Tibial nerve (tissue), 4 donors: ENCODE results near the gene RGS8. TPM values are rescaled to one million over a fixed set of nuclear protein-coding genes. Genes with fewer than 3 reads are reported as not detected.

ENCODE experiments used
- DNase-seq, 2 donors: peaks; one replicate each; pipeline ENCODE4 v3.0.0-alpha.2; 2019; ENCODE audit warnings: low spot score in 2 of 2
- H3K27ac ChIP-seq, 4 donors: fragments of 200-600 bp; sonication (generic) in 3 of 4; one replicate each; pipeline ENCODE4 v1.5.1; 2017 to 2019; ENCODE audit warnings: mild to moderate bottlenecking in 1 of 4
- H3K27me3 ChIP-seq, 2 donors: fragments of 200-600 bp; sonication (generic) in 1 of 2; one replicate each; pipeline versions ENCODE4 v1.5.1 to v1.6.0; 2017 to 2019
- H3K36me3 ChIP-seq, 3 donors: fragments of 200-600 bp; sonication (generic); one replicate each; pipeline ENCODE4 v1.5.1; 2018 to 2019
- H3K4me1 ChIP-seq, 4 donors: fragments of 200-600 bp; sonication (generic) in 3 of 4; one replicate each; pipeline ENCODE4 v1.5.1; 2017 to 2019
- H3K4me3 ChIP-seq, 4 donors: fragments of 200-600 bp; sonication (generic) in 3 of 4; one replicate each; pipeline ENCODE4 v1.5.1; 2017 to 2019; ENCODE audit warnings: mild to moderate bottlenecking in 1 of 4, moderate library complexity in 1 of 4
- H3K9me3 ChIP-seq, 4 donors: fragments of 200-600 bp; sonication (generic) in 3 of 4; one replicate each; pipeline ENCODE4 v1.5.1; 2017 to 2019
- CTCF ChIP-seq, 5 experiments: fragments of 200-600 bp in 3 of 5; fragments of 450-650 bp in 2 of 5; sonication (generic) in 3 of 5; IDR thresholded peaks; one replicate each; pipeline ENCODE4 v1.5.1; 2016 to 2019; ENCODE audit warnings: antibody characterized with exemption in 5 of 5, mild to moderate bottlenecking in 3 of 5, moderate library complexity in 2 of 5
- EP300 ChIP-seq, 2 donors: sonication (generic); formaldehyde crosslinking; IDR thresholded peaks; one replicate each; pipeline ENCODE4 v1.6.1; 2017; ENCODE audit warnings: antibody characterized with exemption in 2 of 2, mild to moderate bottlenecking in 1 of 2
- POLR2A ChIP-seq, 2 donors: fragments of 450-650 bp; IDR thresholded peaks; one replicate each; pipeline ENCODE4 v1.6.1; 2017; ENCODE audit warnings: antibody characterized with exemption in 2 of 2, mild to moderate bottlenecking in 2 of 2, moderate library complexity in 2 of 2
- WGBS, 2 donors: methylation state at CpG; one replicate each; pipeline ENCODE4 v1.1.5; 2018; 5-methylcytosine and 5-hydroxymethylcytosine counted together
- total RNA-seq, 4 donors: library from RNA; depleted of rRNA; stranded (reverse); fragments of >200 nt; gene quantifications; one replicate each; pipeline ENCODE4 v1.1.0, GENCODE V29; 2016

The RGS8 gene
- total RNA-seq, 4 donors from 2014 or later = not detected

GRCh38 chr1:182690886-182691443 is 6.6 kb upstream of the RGS8 start:
- no peak for TF ChIP-seq POLR2A (IDR thresholded peaks at IDR 0.05)
- no peak for TF ChIP-seq EP300 (IDR thresholded peaks at IDR 0.05)
- no peak for TF ChIP-seq CTCF (IDR thresholded peaks at IDR 0.05)
- no peaks in the 10 kb centered on the region for H3K4me1 ChIP-seq
- no peaks in the 10 kb centered on the region for H3K36me3 ChIP-seq
- no peak overlapping the region for H3K27ac ChIP-seq
- no peaks in the 10 kb centered on the region for H3K27me3 ChIP-seq
- no peak for DNase-seq
- H3K9me3 ChIP-seq = peaks cover 0 to 14% (median 0%) of the 10 kb centered on the region in 4 donors
- no peak overlapping the region for H3K4me3 ChIP-seq
- WGBS, 2 donors = 60 to 95% methylated on average over 1 of the region's 1 CpG

GRCh38 chr1:182688436-182689205 is 4.2 kb upstream of the RGS8 start:
- Histone ChIP-seq H3K27me3 (peaks cover 0 to 6% of the 10 kb centered on the region in 2 donors), H3K9me3 (peaks cover 0 to 14% (median 0%) of the 10 kb centered on the region in 4 donors), H3K4me1 (no peaks in the 10 kb centered on the region), H3K4me3 (no peak overlapping the region), H3K36me3 (no peaks in the 10 kb centered on the region), H3K27ac (no peak overlapping the region)
- DNase-seq = no peak
- TF ChIP-seq CTCF (IDR thresholded peaks at IDR 0.05) (no peak), POLR2A (IDR thresholded peaks at IDR 0.05) (no peak), EP300 (IDR thresholded peaks at IDR 0.05) (no peak)
- 84 to 89% methylated on average over 8 of the region's 8 CpGs for WGBS, 2 donors

GRCh38 chr1:182687361-182687760 is 3.0 kb upstream of the RGS8 start:
- H3K9me3 ChIP-seq = peaks cover 0 to 4% (median 0%) of the 10 kb centered on the region in 4 donors
- no peak overlapping the region for H3K4me3 ChIP-seq
- TF ChIP-seq POLR2A (IDR thresholded peaks at IDR 0.05) (no peak), CTCF (IDR thresholded peaks at IDR 0.05) (no peak), EP300 (IDR thresholded peaks at IDR 0.05) (no peak)
- DNase-seq = no peak
- peaks cover 0 to 6% of the 10 kb centered on the region in 2 donors for H3K27me3 ChIP-seq
- no peaks in the 10 kb centered on the region for H3K4me1 ChIP-seq
- no peaks in the 10 kb centered on the region for H3K36me3 ChIP-seq
- no peak overlapping the region for H3K27ac ChIP-seq

- DNase-seq = no peak
- TF ChIP-seq POLR2A (IDR thresholded peaks at IDR 0.05) (no peak), EP300 (IDR thresholded peaks at IDR 0.05) (no peak), CTCF (IDR thresholded peaks at IDR 0.05) (no peak)
- H3K4me3 ChIP-seq = no peak overlapping the region
- no peak overlapping the region for H3K27ac ChIP-seq
- no peaks in the 10 kb centered on the region for H3K36me3 ChIP-seq
- H3K27me3 ChIP-seq = peaks cover 0 to 6% of the 10 kb centered on the region in 2 donors
- H3K4me1 ChIP-seq = no peaks in the 10 kb centered on the region
- 42 to 97% methylated on average over 1 of the region's 1 CpG for WGBS, 2 donors
- no peaks in the 10 kb centered on the region for H3K9me3 ChIP-seq
These were observed 2.1 kb upstream of the RGS8 start for GRCh38 chr1:182686446-182686845.

GRCh38 chr1:182685215-182685614 is 828 bp upstream of the RGS8 start:
- H3K36me3 ChIP-seq = no peaks in the 10 kb centered on the region
- whole genome bisulfite sequencing, 2 donors = 76 to 78% methylated on average over 4 of the region's 4 CpGs
- no peak overlapping the region for H3K27ac ChIP-seq
- no peak for TF ChIP-seq EP300 (IDR thresholded peaks at IDR 0.05)
- TF ChIP-seq CTCF (IDR thresholded peaks at IDR 0.05) = no peak
- no peak for TF ChIP-seq POLR2A (IDR thresholded peaks at IDR 0.05)
- DNase-seq = no peak
- no peaks in the 10 kb centered on the region for H3K4me1 ChIP-seq
- peaks cover 0 to 6% of the 10 kb centered on the region in 2 donors for H3K27me3 ChIP-seq
- H3K9me3 ChIP-seq = no peaks in the 10 kb centered on the region
- no peak overlapping the region for H3K4me3 ChIP-seq
